CD8-positive, alpha-beta memory T cell (primary cell): ENCODE data around the gene PRR14L. TPM values are rescaled to one million over a fixed set of nuclear protein-coding genes. Genes with fewer than 3 reads are reported as not detected.
A peak's percentile ranks its signal among the peaks of the same experiment; 100 is the strongest.

Experiments
- CTCF ChIA-PET: fragments of 350-600 bp; sonication (Branson Sonifier 250); formaldehyde crosslinking; loops from one replicate; lab custom pipeline; 2021; ENCODE audit warnings: antibody characterized with exemption; lab: Charles Lee
- POLR2A ChIA-PET: fragments of 350-600 bp; sonication (Branson Sonifier 250); formaldehyde crosslinking; loops from one replicate; lab custom pipeline; 2021; ENCODE audit warnings: antibody characterized with exemption; lab: Charles Lee
- DNase-seq, 5 donors: peaks; one replicate each; pipeline versions ENCODE4 v3.0.0 to v3.0.0-alpha.2; 2020 to 2022; ENCODE audit warnings: mixed read lengths in 1 of 5
- H3K27ac ChIP-seq: one replicate; pipeline ENCODE4 v1.7.0; 2013; ENCODE audit warnings: low read depth, mild to moderate bottlenecking, low read length, moderate library complexity
- H3K27me3 ChIP-seq: 2 replicates; pipeline ENCODE4 v1.7.0; 2013; ENCODE audit warnings: low read length, mild to moderate bottlenecking; ENCODE audit not compliant: insufficient read depth, poor library complexity, severe bottlenecking
- H3K36me3 ChIP-seq: 2 replicates; pipeline ENCODE4 v1.7.0; 2013; ENCODE audit warnings: mild to moderate bottlenecking, low read length, moderate library complexity; ENCODE audit not compliant: insufficient read depth
- H3K4me1 ChIP-seq: 2 replicates; pipeline ENCODE4 v1.7.0; 2013; ENCODE audit warnings: mild to moderate bottlenecking, low read length, moderate library complexity; ENCODE audit not compliant: insufficient read depth
- H3K4me3 ChIP-seq: 2 replicates; pipeline ENCODE4 v1.7.0; 2013; ENCODE audit warnings: mild to moderate bottlenecking, low read length
- H3K9me3 ChIP-seq: 2 replicates; pipeline ENCODE4 v1.7.0; 2013; ENCODE audit warnings: mild to moderate bottlenecking, low read length
- H3K27ac Mint-ChIP-seq, 8 donors: one replicate each; pipeline ENCODE4 v1.8.0; 2020 to 2021; ENCODE audit warnings: mixed read lengths in 8 of 8, mild to moderate bottlenecking in 6 of 8, inconsistent platforms in 3 of 8, moderate library complexity in 3 of 8
- H3K27me3 Mint-ChIP-seq, 2 donors: one replicate each; pipeline ENCODE4 v1.8.0; 2020 to 2021; ENCODE audit warnings: mixed read lengths in 2 of 2, mild to moderate bottlenecking in 1 of 2, moderate library complexity in 1 of 2
- H3K36me3 Mint-ChIP-seq, 3 donors: one replicate each; pipeline ENCODE4 v1.8.0; 2020 to 2021; ENCODE audit warnings: mixed read lengths in 3 of 3, inconsistent platforms in 1 of 3, mild to moderate bottlenecking in 1 of 3
- H3K4me1 Mint-ChIP-seq, 3 donors: one replicate each; pipeline ENCODE4 v1.8.0; 2020 to 2021; ENCODE audit warnings: mixed read lengths in 3 of 3, inconsistent platforms in 1 of 3, mild to moderate bottlenecking in 1 of 3
- H3K4me3 Mint-ChIP-seq, 7 donors: one replicate each; pipeline ENCODE4 v1.8.0; 2020 to 2021; ENCODE audit warnings: mixed read lengths in 7 of 7, mild to moderate bottlenecking in 6 of 7, moderate library complexity in 4 of 7, inconsistent platforms in 2 of 7
- H3K9me3 Mint-ChIP-seq, 5 donors: one replicate each; pipeline ENCODE4 v1.8.0; 2020 to 2022; ENCODE audit warnings: mixed read lengths in 5 of 5, mild to moderate bottlenecking in 3 of 5, moderate library complexity in 2 of 5, inconsistent platforms in 1 of 5
- polyA plus RNA-seq: library from polyadenylated mRNA; unstranded; fragments of 300-500 nt; fragmentation: Illumina TruSeq; gene quantifications from one replicate; pipeline ENCODE4 v1.2.3, GENCODE V29; 2021
- total RNA-seq, 2 experiments: library from RNA; stranded (reverse); gene quantifications; one replicate each; pipeline ENCODE4 v1.2.3, GENCODE V29; 2021

PRR14L gene
- total and polyA plus RNA-seq, 3 experiments from 2014 or later = 21.0 to 52.1 (median 50.4) TPM

- H3K27ac Mint-ChIP-seq = peak overlapping the region in 6 of 8 donors; percentile 1 to 86 (median 60)
- no peaks in the 10 kb centered on the region for H3K9me3 Mint-ChIP-seq
- H3K4me3 Mint-ChIP-seq = peak overlapping the region in 3 of 7 donors; percentile 0 to 44 (median 31)
- peak in 1 of 5 donors; percentile 16 for DNase-seq
- H3K27me3 Mint-ChIP-seq = no peaks in the 10 kb centered on the region
- Histone ChIP-seq H3K4me3 (no peak overlapping the region), H3K27ac (no peak overlapping the region), H3K36me3 (peaks cover 4% of the 10 kb centered on the region), H3K9me3 (no peaks in the 10 kb centered on the region), H3K4me1 (peaks cover 8% of the 10 kb centered on the region), H3K27me3 (no peaks in the 10 kb centered on the region)
- CTCF ChIA-PET = interaction anchor here (1.2 to 1.9 kb wide), 2 partner anchors 15 to 24 kb away, joined by 3 to 6 read pairs; no protein-coding TSS in a partner anchor
- peaks cover 17 to 20% (median 20%) of the 10 kb centered on the region in 3 donors for H3K4me1 Mint-ChIP-seq
- peaks cover 3 to 57% (median 22%) of the 10 kb centered on the region in 3 donors for H3K36me3 Mint-ChIP-seq
- POLR2A ChIA-PET = interaction anchor here (0.6 to 1.2 kb wide), 2 partner anchors 30 to 42 kb away, joined by 3 to 4 read pairs; partner anchors contain the start of gene PISD
Observed at GRCh38 chr22:31692186-31692886, 57.6 kb downstream of the PRR14L start.

DNA sequence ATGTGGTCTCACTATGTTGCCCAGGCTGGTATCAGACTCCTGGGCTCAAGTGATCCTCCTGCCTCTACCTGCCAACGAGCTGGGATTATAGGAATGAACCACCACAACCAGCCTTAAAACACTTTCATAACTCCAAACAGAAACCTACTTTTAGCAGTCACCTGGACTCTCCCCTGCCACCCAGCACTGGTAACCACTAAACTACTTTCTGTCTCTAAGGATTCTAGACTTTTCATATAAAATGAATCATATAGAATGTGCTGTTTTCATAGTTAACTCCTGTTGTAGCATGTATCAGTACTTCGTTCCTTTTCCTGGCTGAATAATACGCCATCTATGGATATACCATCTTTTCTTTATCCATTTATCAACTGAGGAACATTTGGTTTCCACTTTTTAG is 58.5 kb downstream of the PRR14L start:
- DNase-seq = no peak
- Mint-ChIP-seq H3K36me3 (peaks cover 3 to 54% (median 20%) of the 10 kb centered on the region in 3 donors), H3K27ac (peak overlapping the region in 6 of 8 donors; percentile 48 to 96 (median 72)), H3K4me3 (no peak overlapping the region), H3K27me3 (no peaks in the 10 kb centered on the region), H3K9me3 (no peaks in the 10 kb centered on the region), H3K4me1 (peaks cover 17 to 20% (median 20%) of the 10 kb centered on the region in 3 donors)
- Histone ChIP-seq H3K9me3 (no peaks in the 10 kb centered on the region), H3K27me3 (no peaks in the 10 kb centered on the region), H3K4me1 (peaks cover 8% of the 10 kb centered on the region), H3K36me3 (peaks cover 4% of the 10 kb centered on the region), H3K4me3 (no peak overlapping the region), H3K27ac (no peak overlapping the region)
- CTCF ChIA-PET = interaction anchor here (1.9 kb wide), 1 partner anchor 14 kb away, joined by 6 read pairs; no protein-coding TSS in a partner anchor
- POLR2A ChIA-PET = interaction anchor here (0.6 kb wide), 1 partner anchor 43 kb away, joined by 3 read pairs; no protein-coding TSS in a partner anchor

DNA sequence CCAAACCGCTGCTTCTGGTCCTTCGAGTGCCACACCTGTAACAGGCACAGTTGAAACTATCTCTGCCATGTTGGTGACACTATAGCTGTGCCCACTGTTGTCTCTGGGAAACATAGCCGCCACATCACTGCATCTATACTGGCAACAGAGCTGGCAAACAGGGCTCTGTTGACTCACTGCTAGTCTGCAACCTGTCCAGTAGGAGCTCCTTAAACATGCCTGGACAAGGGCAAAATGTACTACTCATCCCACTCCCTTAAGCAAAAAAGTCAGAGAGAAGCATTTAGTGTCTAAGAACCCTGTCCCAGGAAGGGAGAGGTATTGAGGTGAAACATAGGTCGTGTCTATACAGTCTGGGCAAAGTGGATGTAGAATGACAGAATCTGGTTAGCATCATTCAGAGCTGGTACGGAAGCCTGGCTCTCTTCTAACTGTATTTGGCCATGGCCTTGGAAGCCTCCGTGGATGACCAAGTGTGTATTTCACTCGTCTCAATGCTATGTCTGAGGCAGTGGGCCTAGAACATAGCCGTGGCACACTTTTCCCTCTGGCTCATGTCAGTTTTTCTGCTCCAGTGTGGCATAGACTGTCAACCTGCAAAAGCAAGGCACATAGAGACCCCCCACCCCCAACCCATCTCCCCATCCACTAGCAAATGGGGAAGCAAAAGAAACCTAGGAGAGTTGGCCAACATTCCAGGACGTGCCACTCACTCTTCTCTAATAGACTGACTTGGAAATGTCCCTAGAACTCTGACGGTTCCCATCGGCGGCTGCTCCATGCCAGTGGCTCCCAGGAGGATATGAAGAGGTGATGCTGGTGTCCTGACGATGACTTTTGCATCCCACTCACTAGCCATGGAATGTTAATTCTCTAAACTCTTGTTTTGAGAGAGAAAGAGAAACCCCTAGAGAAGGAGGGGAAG is 66.5 kb downstream of the PRR14L start:
- Mint-ChIP-seq H3K9me3 (no peaks in the 10 kb centered on the region), H3K27ac (peak overlapping the region in 1 of 8 donors; percentile 82), H3K27me3 (no peaks in the 10 kb centered on the region), H3K4me3 (no peak overlapping the region), H3K36me3 (peaks cover 11 to 43% (median 23%) of the 10 kb centered on the region in 3 donors), H3K4me1 (no peaks in the 10 kb centered on the region)
- no peaks in the 10 kb centered on the region for H3K27me3 ChIP-seq
- no peaks in the 10 kb centered on the region for H3K36me3 ChIP-seq
- no peak overlapping the region for H3K4me3 ChIP-seq
- no peaks in the 10 kb centered on the region for H3K9me3 ChIP-seq
- H3K4me1 ChIP-seq = no peaks in the 10 kb centered on the region
- ChIA-PET POLR2A (no interaction called here), CTCF (interaction anchor here (0.6 to 3.4 kb wide), 4 partner anchors 18 to 294 kb away, joined by 4 to 9 read pairs (median 5); partner anchors contain the start of gene PISD)
- peak in 1 of 5 donors; percentile 24 for DNase-seq
- H3K27ac ChIP-seq = no peak overlapping the region

DNA sequence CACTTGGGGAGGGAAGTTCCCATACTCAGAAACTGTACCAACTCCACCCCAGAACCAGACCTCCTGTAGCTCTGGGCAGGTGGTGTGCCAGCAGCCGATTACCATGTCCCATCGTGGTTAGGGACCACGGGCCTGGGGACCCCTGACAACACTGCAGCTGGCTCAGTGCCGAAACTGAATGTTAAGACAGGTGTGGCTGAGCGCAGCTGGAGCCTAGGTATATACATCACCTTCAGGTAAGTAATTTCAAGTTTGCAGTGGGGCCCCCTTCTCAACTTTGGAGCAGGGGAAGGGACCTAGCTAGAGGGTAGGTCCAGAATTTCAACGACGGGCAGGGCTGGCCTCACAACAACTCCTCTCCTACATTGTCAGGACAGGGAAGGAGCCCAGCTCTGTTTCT is 67.2 kb downstream of the PRR14L start:
- Histone ChIP-seq H3K4me3 (no peak overlapping the region), H3K9me3 (no peaks in the 10 kb centered on the region), H3K27ac (no peak overlapping the region), H3K36me3 (no peaks in the 10 kb centered on the region), H3K27me3 (no peaks in the 10 kb centered on the region), H3K4me1 (no peaks in the 10 kb centered on the region)
- peak overlapping the region in 1 of 8 donors; percentile 24 for H3K27ac Mint-ChIP-seq
- ChIA-PET POLR2A (no interaction called here), CTCF (interaction anchor here (0.6 to 3.4 kb wide), 4 partner anchors 17 to 294 kb away, joined by 4 to 9 read pairs (median 5); partner anchors contain the start of gene PISD)
- H3K4me1 Mint-ChIP-seq = peaks cover 0 to 3% (median 0%) of the 10 kb centered on the region in 3 donors
- peaks cover 8 to 37% (median 18%) of the 10 kb centered on the region in 3 donors for H3K36me3 Mint-ChIP-seq
- peak overlapping the region in 1 of 7 donors; percentile 30 for H3K4me3 Mint-ChIP-seq
- no peaks in the 10 kb centered on the region for H3K9me3 Mint-ChIP-seq
- DNase-seq = peak in 1 of 5 donors; percentile 8
- no peaks in the 10 kb centered on the region for H3K27me3 Mint-ChIP-seq

GRCh38 chr22:31681349-31682345 is 68.3 kb downstream of the PRR14L start:
- Histone ChIP-seq H3K27ac (no peak overlapping the region), H3K9me3 (no peaks in the 10 kb centered on the region), H3K36me3 (no peaks in the 10 kb centered on the region), H3K4me3 (no peak overlapping the region), H3K27me3 (no peaks in the 10 kb centered on the region), H3K4me1 (no peaks in the 10 kb centered on the region)
- peaks cover 8 to 35% (median 18%) of the 10 kb centered on the region in 3 donors for H3K36me3 Mint-ChIP-seq
- ChIA-PET CTCF (interaction anchor here (1.3 to 3.4 kb wide), 2 partner anchors 16 to 19 kb away, joined by 6 to 9 read pairs; partner anchors contain the start of gene PISD), POLR2A (no interaction called here)
- H3K4me1 Mint-ChIP-seq = peaks cover 4 to 10% (median 5%) of the 10 kb centered on the region in 3 donors
- peaks cover 0 to 1% of the 10 kb centered on the region in 2 donors for H3K27me3 Mint-ChIP-seq
- H3K4me3 Mint-ChIP-seq = no peak overlapping the region
- peak overlapping the region in 3 of 8 donors; percentile 21 to 35 (median 34) for H3K27ac Mint-ChIP-seq
- DNase-seq = peak in 1 of 5 donors; percentile 7
- H3K9me3 Mint-ChIP-seq = no peaks in the 10 kb centered on the region

DNA sequence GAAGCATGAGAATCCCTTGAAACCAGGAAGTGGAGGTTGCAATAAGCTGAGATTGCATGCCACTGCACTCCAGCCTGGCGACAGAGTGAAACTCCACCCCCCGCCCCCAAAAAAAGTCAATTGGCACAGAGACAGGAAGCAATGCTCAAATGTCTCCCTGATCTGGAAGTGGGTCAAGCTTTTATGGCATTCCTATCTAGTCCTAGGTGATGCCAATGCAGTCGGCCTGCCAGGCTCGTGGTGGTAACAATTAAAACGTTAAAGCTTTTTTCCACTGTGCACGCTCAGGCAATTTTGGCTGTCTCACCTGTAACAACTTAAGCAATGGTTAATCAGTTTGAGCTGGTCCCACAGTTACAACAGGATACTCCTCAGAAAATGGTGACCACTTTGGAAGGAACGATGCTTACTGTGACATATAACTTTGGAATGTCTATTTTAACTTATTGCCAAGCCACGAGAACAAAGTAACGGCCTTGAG is 69.0 kb downstream of the PRR14L start:
- H3K4me1 ChIP-seq = no peaks in the 10 kb centered on the region
- Mint-ChIP-seq H3K4me3 (no peak overlapping the region), H3K4me1 (peaks cover 6 to 13% (median 6%) of the 10 kb centered on the region in 3 donors), H3K27ac (peak overlapping the region in 2 of 8 donors; percentile 35 to 65), H3K9me3 (no peaks in the 10 kb centered on the region), H3K27me3 (peaks cover 0 to 1% of the 10 kb centered on the region in 2 donors), H3K36me3 (peaks cover 8 to 33% (median 18%) of the 10 kb centered on the region in 3 donors)
- DNase-seq = peak in 1 of 5 donors; percentile 20
- H3K4me3 ChIP-seq = no peak overlapping the region
- H3K27ac ChIP-seq = no peak overlapping the region
- no peaks in the 10 kb centered on the region for H3K9me3 ChIP-seq
- POLR2A ChIA-PET = no interaction called here
- no peaks in the 10 kb centered on the region for H3K27me3 ChIP-seq
- CTCF ChIA-PET = interaction anchor here (3.4 kb wide), 1 partner anchor 15 kb away, joined by 9 read pairs; no protein-coding TSS in a partner anchor
- H3K36me3 ChIP-seq = no peaks in the 10 kb centered on the region
